GM21447 (cell line): Measurements from ENCODE around the gene YPEL5.
A peak's percentile ranks its signal among the peaks of the same experiment; 100 is the strongest.
"Not testable (repeated sequence)": the region's sequence is repeated elsewhere in the genome, so short reads cannot be mapped to it uniquely, and the experiment has no call there.

Experiments
- ATAC-seq: cut with Tn5 transposase; IDR thresholded peaks from one replicate; pipeline ENCODE4 v1.9.1; 2021; ENCODE audit not compliant: unreplicated experiment

The YPEL5 gene

DNA sequence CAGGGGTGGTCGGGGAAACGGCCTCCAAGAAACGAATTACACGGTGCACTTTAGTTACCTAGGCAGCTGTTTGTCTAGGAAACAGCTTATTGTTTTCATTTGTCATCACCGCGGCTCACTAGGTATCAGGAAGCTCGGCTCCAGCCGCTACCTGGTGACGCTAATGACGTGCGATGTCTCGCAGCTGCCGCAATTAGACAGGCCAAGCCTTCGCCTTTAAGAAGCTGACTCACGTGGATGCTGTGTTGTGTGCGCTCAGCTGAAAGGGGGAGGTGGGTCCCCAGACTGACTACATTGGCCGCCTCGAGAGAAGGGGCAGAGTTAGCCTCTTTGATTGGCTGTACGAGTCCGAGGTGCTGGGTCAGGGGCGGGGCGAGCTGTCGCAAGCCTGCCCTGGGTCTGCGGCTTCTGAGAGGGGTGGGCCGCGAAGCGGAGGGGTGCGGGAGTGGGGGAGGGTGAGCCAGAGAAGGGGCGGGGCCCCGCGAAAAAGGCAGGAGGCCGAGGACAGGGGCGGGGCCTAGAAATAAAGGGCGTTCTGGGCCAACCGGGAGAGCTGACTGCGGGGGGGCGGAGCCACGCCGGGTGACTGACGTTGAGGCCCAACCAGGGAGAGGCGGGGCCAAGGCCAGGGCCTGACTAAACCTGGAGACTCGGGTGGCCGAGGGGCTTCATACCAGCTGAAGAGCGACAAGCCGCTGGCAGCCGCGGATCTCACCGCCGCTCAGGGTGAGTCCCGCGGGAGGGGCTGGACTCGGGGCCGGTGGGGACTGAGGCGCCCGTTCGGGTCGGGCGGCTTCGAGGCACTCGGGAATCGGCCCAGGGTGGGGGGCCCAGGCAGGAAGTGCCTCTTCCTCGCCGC lies at the start of gene YPEL5:
Gene YPEL5, plus strand, starts transcription at position 671 of the 859 bp plus-strand sequence. CDS start 9,645 bp downstream, outside the sequence.
- peak; percentile 91 for ATAC-seq

DNA sequence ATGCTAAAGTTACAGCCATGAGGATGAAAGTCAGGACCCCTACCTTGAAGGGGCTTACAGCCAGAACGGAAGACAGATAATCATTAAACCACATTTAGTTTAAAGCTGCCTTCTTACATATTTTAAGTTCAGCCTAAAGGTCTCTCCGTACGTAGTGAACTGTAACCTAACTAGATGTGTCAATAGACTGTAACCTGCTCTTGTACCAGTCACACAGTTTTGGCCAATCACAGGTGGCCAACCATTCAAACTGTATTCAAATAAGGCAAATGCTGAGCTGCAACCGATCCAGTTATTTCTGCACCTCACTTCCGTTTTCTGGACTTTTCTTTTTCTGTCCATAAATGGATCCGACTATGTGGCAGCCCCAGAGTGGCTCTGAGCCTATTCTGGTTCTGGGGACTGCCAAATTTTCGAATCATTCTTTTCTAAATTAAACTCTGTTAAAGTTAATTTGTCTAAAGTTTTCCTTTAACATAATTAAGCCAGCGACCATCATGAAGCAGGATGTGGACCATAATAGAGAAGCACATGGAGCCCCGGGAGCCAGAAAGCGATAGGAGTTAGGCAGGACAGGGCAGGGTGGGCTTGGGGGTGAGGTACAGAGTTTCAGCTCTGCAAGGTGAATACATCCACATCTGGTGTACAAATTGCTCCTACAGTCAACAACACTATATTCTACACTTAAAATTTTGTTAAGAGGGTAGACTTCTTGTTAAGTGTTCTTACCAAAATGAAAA lies 48.4 kb upstream of the YPEL5 start:
- no peak for ATAC-seq

DNA sequence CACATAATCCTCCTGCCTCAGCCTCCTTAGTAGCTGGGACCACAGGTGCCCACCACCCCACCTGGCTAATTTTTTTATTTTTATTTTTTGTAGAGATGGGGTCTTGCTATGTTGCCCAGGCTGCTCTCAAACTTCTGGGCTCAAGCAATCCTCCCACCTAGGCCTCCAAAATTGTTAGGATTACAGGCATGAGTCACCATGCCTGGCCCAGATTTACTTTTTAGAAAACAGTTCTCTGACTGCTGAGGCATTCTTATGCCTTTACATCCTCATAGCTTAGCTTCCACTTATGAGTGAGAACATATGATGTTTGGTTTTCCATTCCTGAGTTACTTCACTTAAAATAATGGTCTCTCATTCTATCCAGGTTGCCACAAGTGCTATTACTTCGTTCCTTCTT lies 47.4 kb upstream of the YPEL5 start:
- ATAC-seq = not testable (repeated sequence)

DNA sequence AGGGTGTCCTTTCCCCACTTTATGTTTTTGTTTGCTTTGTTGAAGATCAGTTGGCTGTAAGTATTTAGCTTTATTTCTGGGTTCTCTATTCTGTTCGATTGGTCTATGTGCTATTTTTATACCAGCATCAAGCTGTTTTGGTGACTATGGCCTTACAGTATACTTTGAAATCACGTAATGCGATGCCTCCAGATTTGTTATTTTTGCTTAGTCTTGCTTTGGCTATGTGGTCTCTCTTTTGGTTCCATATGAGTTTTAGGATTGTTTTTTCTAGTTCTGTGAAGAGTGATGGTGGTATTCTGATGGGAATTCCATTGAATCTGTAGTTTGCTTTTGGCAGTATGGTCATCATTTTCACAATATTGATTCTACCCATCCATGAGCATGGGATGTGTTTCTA lies 46.1 kb upstream of the YPEL5 start:
- not testable (repeated sequence) for ATAC-seq

DNA sequence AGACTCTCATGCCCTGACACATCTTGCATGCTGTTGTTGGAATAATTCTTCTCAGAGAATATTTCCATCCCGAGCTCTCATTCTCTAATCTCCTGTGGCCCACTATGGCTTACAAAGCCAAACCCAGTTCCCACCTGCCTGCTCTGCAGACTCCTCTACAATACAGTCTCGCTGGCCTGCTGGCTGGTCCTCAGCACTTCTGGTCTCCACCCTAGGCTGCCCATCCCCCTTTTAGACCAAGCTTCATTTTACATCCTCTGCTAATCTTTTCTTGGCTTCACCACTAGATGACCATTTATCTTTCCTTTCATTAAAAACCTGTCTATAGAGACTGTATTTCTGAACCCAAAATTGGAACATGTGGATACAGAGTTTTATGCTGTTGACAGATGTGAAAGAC lies 42.5 kb upstream of the YPEL5 start:
- ATAC-seq = no peak

DNA sequence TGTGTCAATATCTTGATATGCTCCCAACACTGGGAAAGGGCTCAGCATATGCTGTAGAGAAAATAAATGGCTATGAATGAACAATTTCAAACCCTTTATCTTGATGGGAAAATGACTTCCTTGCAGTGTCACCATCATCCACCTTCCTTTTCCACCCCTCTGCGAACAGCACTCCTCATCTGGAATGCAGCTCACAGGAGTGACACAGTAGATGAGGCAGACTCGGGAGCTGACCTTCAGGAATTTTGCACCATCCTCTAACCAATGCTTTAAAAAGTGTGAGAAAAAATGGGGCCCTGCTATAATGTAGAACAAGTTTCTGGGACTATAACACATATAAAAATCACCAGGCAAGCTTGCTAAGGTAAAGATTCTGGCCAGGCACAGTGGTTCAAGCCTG lies 41.3 kb upstream of the YPEL5 start:
- ATAC-seq = no peak

DNA sequence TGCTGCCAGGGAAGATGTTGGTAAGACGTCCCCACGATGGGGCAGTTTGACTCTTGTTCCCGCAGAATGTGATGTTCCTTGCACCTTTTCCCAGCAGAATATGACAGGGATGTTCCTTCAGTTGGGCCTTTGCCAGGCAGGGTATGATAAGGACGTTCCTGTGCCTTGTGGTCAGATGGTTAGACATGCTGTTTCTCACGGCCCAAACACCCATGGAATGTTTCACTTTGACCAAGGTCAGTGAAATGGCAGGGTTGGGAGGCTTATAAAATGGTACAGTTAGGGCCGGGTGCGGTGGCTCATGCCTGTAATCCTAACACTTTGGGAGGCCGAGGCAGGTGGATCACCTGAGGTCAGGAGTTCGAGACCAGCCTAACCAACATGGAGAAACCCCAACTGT lies 40.3 kb upstream of the YPEL5 start:
- ATAC-seq = no peak

DNA sequence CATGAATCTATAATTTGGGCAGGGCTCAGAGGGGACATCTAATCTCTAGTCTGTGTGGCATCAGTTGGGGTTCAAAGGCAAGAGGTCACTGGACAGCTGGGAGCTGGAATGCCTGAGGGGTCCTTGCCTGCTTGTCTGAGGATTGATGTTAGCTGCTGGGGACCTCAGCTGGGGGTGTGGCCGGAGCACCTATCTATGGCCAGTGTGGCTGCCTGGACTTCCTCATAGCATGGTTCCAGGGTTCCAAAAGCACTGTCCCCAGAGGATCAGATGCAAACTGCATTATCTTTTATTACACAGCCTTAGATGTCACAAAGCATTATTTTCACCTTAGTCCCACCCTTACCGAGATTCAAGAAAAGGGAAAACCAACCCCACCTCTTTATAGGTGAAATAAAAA lies 38.6 kb upstream of the YPEL5 start:
- ATAC-seq = no peak

DNA sequence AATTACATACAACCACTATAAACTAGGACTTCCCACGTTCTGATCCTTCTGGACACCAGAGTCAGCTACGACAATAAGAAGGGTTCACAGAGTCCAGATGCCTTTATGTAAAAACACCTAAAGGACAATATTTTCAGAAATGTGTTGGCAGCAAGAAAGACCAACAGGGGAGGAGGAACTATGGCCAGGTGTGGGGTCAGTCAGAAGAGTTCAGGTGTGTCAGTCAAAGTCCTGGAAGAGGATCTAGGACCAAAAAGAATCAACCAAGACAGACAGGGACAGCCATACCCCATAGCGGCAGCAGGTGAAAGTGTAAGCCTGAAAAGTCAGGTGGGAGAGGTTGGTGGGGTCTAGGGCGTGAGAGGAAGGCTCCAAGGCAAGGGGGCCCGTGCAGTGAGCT lies 38.0 kb upstream of the YPEL5 start:
- no peak for ATAC-seq

DNA sequence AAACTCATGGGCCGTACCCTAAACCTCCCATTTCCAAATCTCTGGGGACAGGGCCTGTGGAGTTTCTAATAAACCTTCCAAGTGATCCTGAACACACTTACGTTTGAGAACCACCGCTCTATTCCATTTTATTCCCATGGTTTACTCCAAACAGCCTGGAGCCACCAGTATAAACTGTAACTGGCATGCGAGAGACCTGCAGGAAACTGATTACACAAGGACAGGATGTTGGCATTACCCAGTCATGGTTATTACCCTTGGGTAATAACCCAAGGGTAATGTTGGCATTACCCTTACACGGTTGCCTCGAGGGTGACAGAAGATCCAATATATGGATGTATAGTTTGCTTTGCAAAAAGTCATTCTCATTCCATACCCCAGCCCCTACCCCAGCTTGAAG lies 37.0 kb upstream of the YPEL5 start:
- no peak for ATAC-seq

DNA sequence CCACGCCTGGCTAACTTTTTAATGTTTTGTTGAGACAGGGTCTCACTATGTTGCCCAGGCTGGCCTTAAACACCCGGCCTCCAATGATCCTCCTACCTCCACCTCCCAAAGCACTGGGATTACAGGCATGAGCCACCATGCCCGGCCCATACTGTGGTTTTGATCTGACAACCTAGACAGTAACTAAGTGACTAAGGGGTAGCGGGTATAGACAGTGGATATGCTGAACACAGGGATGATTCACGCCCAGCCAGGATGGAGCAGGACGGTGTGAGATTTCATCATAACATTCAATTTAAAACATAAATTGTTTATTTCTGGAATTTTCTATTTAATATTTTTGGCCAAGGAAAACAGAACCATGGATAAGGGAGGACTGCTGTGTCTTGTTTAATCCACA lies 36.0 kb upstream of the YPEL5 start:
- no peak for ATAC-seq

DNA sequence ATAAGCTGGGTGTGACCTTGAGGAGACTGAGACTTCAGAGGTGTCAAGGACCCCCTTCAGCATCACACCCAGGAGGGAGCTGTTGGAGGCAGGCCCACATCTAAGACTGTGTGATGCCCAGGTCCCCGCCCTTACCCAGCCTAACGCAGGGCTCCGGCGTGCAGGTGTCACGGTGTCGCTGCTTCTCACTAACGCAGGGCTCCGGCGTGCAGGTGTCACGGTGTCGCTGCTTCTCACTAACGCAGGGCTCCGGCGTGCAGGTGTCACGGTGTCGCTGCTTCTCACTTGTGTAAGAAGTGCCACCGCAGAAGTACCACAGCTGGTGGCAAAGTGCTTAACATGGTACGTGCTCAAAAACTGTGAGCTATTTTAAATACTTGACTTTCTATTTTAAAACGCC lies 35.6 kb upstream of the YPEL5 start:
- not testable (repeated sequence) for ATAC-seq

DNA sequence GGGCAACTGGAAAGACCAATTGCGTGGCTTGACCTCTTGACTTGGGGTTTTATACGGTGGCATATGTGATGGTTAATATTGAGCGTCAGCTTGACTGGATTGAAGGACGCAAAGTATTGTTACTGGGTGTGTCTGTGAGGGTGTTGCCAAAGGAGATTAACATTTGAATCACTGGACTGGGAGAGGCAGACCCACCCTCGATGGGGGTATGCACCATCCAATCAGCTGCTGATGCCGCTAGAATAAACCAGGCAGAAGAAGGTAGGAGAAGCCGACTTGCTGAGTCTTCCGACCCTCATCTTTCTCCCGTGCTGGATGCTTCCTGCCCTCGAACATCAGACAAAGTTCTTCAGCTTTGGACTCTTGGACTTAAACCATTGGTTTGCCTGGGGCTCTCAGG lies 34.2 kb upstream of the YPEL5 start:
- ATAC-seq = no peak

DNA sequence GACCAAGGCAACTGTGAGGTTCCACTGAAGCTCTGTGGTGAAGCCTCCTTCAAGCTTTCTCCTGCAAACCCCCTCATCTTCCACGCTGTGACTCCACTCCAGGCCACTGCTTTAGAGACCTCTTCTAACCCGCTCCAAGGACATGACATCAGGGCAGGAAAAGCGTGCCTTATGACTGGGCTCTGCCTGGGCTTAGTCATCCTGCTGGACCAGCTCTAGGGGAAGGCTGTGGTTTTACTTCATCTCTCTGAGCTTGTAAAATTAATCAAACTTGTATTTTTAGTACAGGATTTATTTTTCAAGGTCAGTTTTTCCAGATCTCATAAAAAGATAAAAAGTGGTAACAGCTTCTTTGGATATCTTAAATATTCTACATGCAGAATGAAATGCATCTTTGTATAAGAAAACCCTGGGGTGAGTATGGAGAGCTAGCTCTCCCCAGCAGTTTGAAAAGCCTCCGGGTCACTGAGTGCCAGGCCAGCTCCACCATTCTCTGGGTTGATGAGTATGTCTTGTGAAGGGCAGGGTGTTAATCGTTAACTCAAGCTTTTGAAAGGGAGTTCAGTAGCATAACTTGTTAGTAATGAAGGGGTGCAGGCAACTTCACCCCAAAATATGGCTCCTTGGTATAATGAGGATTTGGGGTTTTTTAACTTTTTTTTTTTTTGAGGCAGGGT lies 33.1 kb upstream of the YPEL5 start:
- no peak for ATAC-seq

DNA sequence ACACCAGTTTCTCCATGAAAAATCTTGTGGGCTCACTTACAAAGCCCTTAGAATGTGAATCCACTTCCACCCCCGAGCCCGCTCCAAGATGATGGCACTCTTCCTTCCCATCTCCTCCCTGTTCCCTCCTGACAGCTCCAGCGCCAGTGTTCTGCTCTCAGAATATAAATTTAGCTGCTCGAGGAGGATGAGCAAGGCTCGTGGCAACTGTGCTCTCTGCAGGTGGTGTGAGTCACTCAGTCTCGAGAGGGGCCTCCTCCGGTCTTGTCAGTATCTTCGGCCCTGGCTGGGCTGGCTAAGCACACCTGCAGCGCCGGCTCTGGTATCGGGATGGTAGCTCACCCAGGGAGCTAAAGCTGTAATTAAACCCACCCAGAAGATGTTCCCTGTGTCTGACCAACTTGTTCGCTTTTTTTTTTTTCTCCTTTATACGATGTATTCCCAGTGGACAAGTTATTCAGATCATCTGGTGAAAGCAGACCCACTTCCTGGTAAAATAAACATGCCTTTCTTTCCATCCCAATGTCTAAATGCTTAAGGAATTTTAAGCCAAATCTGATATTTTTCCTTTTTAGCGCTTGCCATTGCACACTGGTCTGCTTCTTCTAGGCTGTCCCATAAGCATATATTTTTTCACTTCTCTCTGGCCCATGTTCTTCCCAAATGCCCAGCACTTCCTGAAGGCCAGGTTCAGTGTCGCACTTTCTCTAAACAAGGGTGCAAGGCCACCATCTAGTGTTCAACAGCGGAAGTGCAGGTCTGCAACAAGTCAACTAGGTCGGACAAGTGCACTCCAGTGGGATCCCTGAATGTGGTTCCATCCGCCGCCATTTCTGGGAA lies 31.4 kb upstream of the YPEL5 start:
- ATAC-seq = no peak

DNA sequence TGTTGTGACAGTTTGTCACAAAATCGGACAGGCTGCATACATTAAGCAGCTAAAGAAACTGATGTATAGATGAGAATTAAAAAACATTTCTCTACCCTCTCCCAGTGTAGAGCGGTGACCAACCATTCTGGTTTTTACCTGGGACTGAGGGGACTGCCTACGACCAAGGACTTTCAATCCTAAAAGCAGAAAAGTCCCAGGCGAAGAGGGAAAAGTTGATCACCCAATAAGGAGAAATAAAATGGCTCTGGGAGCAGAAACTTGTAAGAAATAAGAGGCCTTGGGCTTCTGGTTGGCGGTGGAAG lies 30.9 kb upstream of the YPEL5 start:
- ATAC-seq = no peak

DNA sequence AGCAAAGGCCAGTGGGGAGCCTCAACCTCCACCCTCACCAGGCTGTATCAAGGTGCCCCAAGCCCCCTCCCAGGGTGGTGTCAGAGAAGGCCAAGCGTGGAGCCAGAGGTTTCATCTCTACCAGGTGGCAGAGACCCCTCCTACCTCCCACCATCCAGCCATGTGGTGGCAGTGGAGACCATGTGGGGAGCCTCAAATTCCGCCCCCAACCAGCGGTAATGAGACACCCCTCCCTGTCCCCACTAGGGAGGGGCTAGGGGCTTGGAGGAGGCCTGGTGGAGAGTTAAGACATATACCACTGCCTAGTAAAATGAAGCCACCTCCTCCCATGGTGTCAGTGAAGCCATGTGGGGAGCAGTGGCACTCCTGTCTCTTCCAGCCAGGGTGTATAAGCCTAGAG lies 24.4 kb upstream of the YPEL5 start:
- no peak for ATAC-seq

DNA sequence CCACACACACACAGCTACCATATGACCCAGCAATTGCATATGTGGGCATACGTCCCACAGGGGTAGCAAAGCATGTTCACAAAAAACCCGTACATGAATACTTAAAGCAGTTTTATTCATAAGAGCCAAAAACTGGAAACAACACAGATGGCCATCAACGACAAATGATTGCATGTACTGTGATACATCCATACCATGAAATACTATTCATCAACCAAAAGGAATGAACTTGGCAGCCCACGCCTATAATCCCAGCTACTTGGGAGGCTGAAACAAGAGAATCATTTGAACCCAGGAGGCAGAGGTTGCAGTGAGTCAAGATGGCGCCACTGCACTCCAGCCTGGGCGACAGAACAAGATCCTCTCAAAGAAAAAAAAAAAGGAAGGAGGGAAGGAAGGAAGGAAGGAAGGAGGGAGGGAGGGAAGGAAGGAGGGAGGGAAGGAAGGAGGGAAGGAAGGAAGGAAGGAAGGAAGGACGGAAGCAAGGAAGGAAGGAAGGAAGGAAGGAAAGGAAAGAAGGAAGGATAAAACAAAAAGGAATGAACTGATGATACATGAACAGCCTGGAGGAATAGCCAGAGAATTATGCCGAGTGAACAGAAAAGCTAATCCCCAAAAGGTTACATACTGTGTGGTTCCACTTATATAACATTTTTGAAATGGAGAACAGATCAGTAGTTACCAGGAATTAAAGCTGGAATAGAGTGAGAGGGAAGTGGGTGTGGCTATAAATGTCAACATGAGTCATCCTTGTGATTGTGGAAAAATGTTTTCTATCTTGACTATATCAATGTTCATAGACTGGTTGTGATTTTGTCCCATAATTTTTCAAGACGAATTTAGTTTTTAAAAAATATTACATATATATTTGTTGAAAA lies 19.6 kb upstream of the YPEL5 start:
- no peak for ATAC-seq

DNA sequence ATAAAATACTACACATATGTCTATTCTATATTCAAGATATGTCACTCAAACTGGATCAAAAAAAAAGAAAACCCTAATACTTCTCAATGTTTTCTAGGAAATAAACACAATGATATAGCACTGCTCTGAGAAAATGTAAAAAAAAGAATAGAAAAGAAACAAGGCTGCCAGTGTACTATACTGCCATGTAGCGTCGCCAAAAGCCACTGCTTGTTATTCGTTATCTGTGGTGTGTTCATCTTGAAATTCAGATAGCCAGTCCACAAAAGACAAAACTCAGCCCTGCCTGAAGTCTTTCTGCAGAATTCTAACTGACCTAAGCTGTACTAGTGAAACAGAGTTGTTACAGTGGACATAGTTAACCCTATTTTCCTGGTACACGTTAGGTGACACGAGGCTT lies 12.2 kb upstream of the YPEL5 start:
- ATAC-seq = no peak

DNA sequence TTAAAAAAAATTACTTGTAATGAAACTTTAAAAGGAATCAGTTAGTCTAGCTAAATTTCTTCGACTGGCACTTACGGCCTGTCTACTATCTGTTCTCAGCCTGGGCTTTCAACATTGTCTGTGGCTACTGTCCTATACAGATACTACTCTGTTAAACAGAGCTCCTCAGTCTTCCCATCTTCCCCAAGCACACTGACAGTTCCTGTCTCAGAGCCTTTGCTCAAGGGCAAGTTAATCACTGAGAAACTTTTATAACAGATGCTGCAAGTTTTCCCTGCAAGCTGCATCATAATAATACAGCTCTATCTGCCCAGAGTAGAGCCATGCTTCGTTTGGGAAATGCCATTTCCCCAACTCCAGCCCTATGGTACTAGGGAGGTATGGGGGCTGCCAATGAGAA lies 11.3 kb upstream of the YPEL5 start:
- ATAC-seq = no peak
